IMR-90 (cell line): Measurements from ENCODE around the gene L3MBTL3. TPM values are rescaled to one million over a fixed set of nuclear protein-coding genes. Genes with fewer than 3 reads are reported as not detected.

Experiments used
- ATAC-seq: fragments of 200-7000 bp; cut with Tn5 transposase; 2 replicates; pipeline ENCODE4 v1.9.1; 2020; ENCODE audit warnings: low read depth, mild to moderate bottlenecking, moderate library complexity
- BruUV-seq: library from RNA; stranded (reverse); fragments of 400-500 nt; replicated peaks from 2 replicates; lab custom pipeline; 2021; lab: Mats Ljungman, UMichigan
- CTCF ChIA-PET: fragments of 300-600 bp; formaldehyde crosslinking; extraction: SDS; loops from one replicate; lab custom pipeline; 2021; ENCODE audit warnings: antibody characterized with exemption; lab: Yijun Ruan, JAX
- POLR2A ChIA-PET: fragments of 300-600 bp; sonication (Branson Sonifier 250); formaldehyde crosslinking; loops from one replicate; lab custom pipeline; 2022; ENCODE audit warnings: antibody characterized with exemption; ENCODE audit not compliant: unreplicated experiment; lab: Charles Lee
- DNase-seq: peaks from one replicate; pipeline ENCODE4 v3.0.0; 2013
- H2AFZ ChIP-seq: replicated peaks from 2 replicates; pipeline ENCODE3; 2013; ENCODE audit warnings: low read length, mild to moderate bottlenecking; ENCODE audit not compliant: poor library complexity
- H2AK5ac ChIP-seq: 2 replicates; pipeline ENCODE4 v1.6.1; 2013; ENCODE audit warnings: low read depth, low read length, inconsistent platforms
- H2AK9ac ChIP-seq: replicated peaks from 2 replicates; pipeline ENCODE3; 2013; ENCODE audit warnings: mild to moderate bottlenecking, low read depth, low read length, moderate library complexity; ENCODE audit not compliant: poor library complexity
- H2BK120ac ChIP-seq: 2 replicates; pipeline ENCODE4 v1.6.1; 2013; ENCODE audit warnings: low read depth, low read length, inconsistent platforms
- H2BK15ac ChIP-seq: 3 replicates; pipeline ENCODE4 v1.6.1; 2013; ENCODE audit warnings: low read depth, low read length, inconsistent platforms
- H2BK20ac ChIP-seq: 2 replicates; pipeline ENCODE4 v1.6.1; 2013; ENCODE audit warnings: low read depth, mild to moderate bottlenecking, inconsistent platforms, low read length, moderate library complexity
- H2BK5ac ChIP-seq: 2 replicates; pipeline ENCODE4 v1.6.1; 2013; ENCODE audit warnings: mild to moderate bottlenecking, low read depth, low read length, inconsistent platforms; ENCODE audit not compliant: poor library complexity, severe bottlenecking
- H3K14ac ChIP-seq: replicated peaks from 2 replicates; pipeline ENCODE4 v1.6.1; 2013; ENCODE audit warnings: low read depth, low read length, inconsistent platforms
- H3K18ac ChIP-seq: 2 replicates; pipeline ENCODE4 v1.6.1; 2013; ENCODE audit warnings: low read depth, low read length, control low read depth
- H3K23ac ChIP-seq: 2 replicates; pipeline ENCODE4 v1.6.1; 2013; ENCODE audit warnings: low read depth, low read length, inconsistent platforms
- H3K27ac ChIP-seq: 2 replicates; pipeline ENCODE4 v1.5.1; 2013; ENCODE audit warnings: mild to moderate bottlenecking, control low read depth, low read length; ENCODE audit not compliant: insufficient read depth
- H3K27me3 ChIP-seq: 2 replicates; pipeline ENCODE4 v1.6.1; 2013; ENCODE audit warnings: low read length; ENCODE audit not compliant: control insufficient read depth, insufficient read depth
- H3K36me3 ChIP-seq: 2 replicates; pipeline ENCODE4 v1.6.1; 2013; ENCODE audit warnings: low read length, mixed read lengths; ENCODE audit not compliant: control insufficient read depth, insufficient read depth
- H3K4ac ChIP-seq: 2 replicates; pipeline ENCODE4 v1.6.1; 2013; ENCODE audit warnings: low read depth, low read length, inconsistent platforms
- H3K4me1 ChIP-seq: 2 replicates; pipeline ENCODE4 v1.6.1; 2013; ENCODE audit warnings: low read length, mixed read lengths; ENCODE audit not compliant: control insufficient read depth, insufficient read depth
- H3K4me2 ChIP-seq: 2 replicates; pipeline ENCODE4 v1.6.1; 2013; ENCODE audit warnings: low read depth, mild to moderate bottlenecking, control low read depth, low read length, moderate library complexity
- H3K4me3 ChIP-seq: 2 replicates; pipeline ENCODE4 v1.5.1; 2013; ENCODE audit warnings: low read depth, mild to moderate bottlenecking, control low read depth, low read length, moderate library complexity; ENCODE audit not compliant: insufficient read depth
- H3K56ac ChIP-seq: 2 replicates; pipeline ENCODE4 v1.6.1; 2013; ENCODE audit warnings: low read length, inconsistent platforms; ENCODE audit not compliant: insufficient read depth; ENCODE audit errors: extremely low read depth
- H3K79me1 ChIP-seq, 2 experiments: 2 replicates each; pipeline ENCODE4 v1.6.1; 2013; ENCODE audit warnings: low read length in 2 of 2, inconsistent platforms in 1 of 2, low read depth in 1 of 2
- H3K9ac ChIP-seq: 2 replicates; pipeline ENCODE4 v1.6.1; 2013; ENCODE audit warnings: low read depth, low read length, control low read depth
- H3K9me1 ChIP-seq: 2 replicates; pipeline ENCODE4 v1.6.1; 2013; ENCODE audit warnings: low read length, inconsistent platforms; ENCODE audit not compliant: insufficient read depth
- H3K9me3 ChIP-seq: 2 replicates; pipeline ENCODE4 v1.6.1; 2013; ENCODE audit warnings: low read length; ENCODE audit not compliant: control insufficient read depth, insufficient read depth
- H4K20me1 ChIP-seq: 2 replicates; pipeline ENCODE4 v1.6.1; 2013; ENCODE audit warnings: low read length, inconsistent platforms; ENCODE audit not compliant: insufficient read depth
- H4K5ac ChIP-seq: 2 replicates; pipeline ENCODE4 v1.6.1; 2013; ENCODE audit warnings: mild to moderate bottlenecking, low read depth, low read length, control low read depth
- H4K8ac ChIP-seq, 2 experiments: 2 replicates each; pipeline ENCODE4 v1.6.1; 2013; ENCODE audit warnings: low read depth in 2 of 2, low read length in 2 of 2, control low read depth in 1 of 2, inconsistent platforms in 1 of 2
- H4K91ac ChIP-seq: 2 replicates; pipeline ENCODE4 v1.6.1; 2013; ENCODE audit warnings: low read depth, low read length, inconsistent platforms; ENCODE audit not compliant: insufficient read depth
- CEBPB ChIP-seq: IDR thresholded peaks from 2 replicates; pipeline ENCODE4 v1.6.1; 2012; ENCODE audit warnings: low read depth, low read length, improper control_type of control experiment
- CHD1 ChIP-seq: IDR thresholded peaks from 2 replicates; pipeline ENCODE4 v1.6.1; 2012; ENCODE audit warnings: low read depth, low read length, improper control_type of control experiment
- MAFK ChIP-seq: IDR thresholded peaks from 2 replicates; pipeline ENCODE4 v1.6.1; 2012; ENCODE audit warnings: low read depth, low read length, improper control_type of control experiment
- NFE2L2 ChIP-seq: fragments of 150-350 bp; IDR thresholded peaks from 2 replicates; pipeline ENCODE4 v1.6.1; 2016; ENCODE audit warnings: low read depth, mild to moderate bottlenecking, low read length
- POLR2A ChIP-seq: IDR thresholded peaks from 2 replicates; pipeline ENCODE4 v1.6.1; 2012; ENCODE audit warnings: mild to moderate bottlenecking, low read depth, low read length
- RFX5 ChIP-seq: IDR thresholded peaks from 2 replicates; pipeline ENCODE4 v1.8.0; 2012; ENCODE audit warnings: low read depth, mild to moderate bottlenecking, low read length, moderate library complexity
- WGBS, 2 experiments: methylation state at CpG; one replicate each; pipeline versions ENCODE4 v1.1.5 to v1.1.7; 2013; ENCODE audit warnings: missing lambda C conversion rate in 2 of 2; ENCODE audit not compliant: insufficient read length in 1 of 2; ENCODE audit errors: extremely low coverage in 2 of 2; 5-methylcytosine and 5-hydroxymethylcytosine counted together
- dilution Hi-C: fragments of 300-500 bp; cut with HindIII; formaldehyde crosslinking; loops from one replicate; pipeline ENCODE4 v1.14.3; 2018; ENCODE audit warnings: low sequenced_read_pairs; ENCODE audit not compliant: unreplicated experiment
- in situ Hi-C: fragments of 300-500 bp; cut with MboI; formaldehyde crosslinking; loops from 3 replicates; pipeline ENCODE4 v1.14.3; 2019; ENCODE audit warnings: low sequenced_read_pairs, inconsistent platforms, mixed read lengths
- intact Hi-C: fragments of 100-400 bp; cut with micrococcal nuclease; formaldehyde crosslinking; loops from 2 replicates; pipeline ENCODE4 v1.10.0; 2022
- polyA plus RNA-seq, 3 experiments: library from polyadenylated mRNA; depleted of rRNA; stranded (reverse); fragments of >200 nt; gene quantifications; 2 replicates each; pipeline ENCODE4 v1.2.3, GENCODE V29; 2012; ENCODE audit warnings: low replicate concordance in 1 of 3
- total RNA-seq: library from RNA; depleted of rRNA; stranded (reverse); fragments of >200 nt; gene quantifications from 2 replicates; pipeline ENCODE4 v1.2.3, GENCODE V29; 2012

The L3MBTL3 gene
- total and polyA plus RNA-seq, 2 of the 4 experiments (the other 2 are of a cell fraction) = 7.2 to 10.9 TPM

DNA sequence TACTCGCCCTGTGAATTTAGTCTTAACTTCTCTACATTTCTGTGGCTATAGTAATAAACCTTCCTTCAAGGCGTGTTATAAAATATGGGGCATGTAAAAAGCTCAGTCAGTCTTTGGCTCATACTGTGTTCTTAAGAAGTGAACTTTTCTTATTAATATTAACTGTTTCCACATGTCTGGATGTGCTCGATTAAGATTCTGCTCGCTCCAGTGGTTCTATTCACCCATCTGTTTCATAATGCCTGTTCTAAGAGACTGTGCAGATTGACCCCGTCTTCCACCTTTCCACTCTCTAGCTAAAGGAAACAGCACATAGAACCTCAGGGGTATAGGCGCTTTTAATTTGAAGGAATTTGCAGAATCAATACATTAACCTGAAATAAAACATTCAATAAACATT lies 99.9 kb downstream of the L3MBTL3 start:
- in situ Hi-C loops = no loop called here
- no peak overlapping the region for H2AK5ac ChIP-seq
- H2BK20ac ChIP-seq = no peak overlapping the region
- no peak overlapping the region for H2BK15ac ChIP-seq
- no peak overlapping the region for H3K56ac ChIP-seq
- no peak overlapping the region for H4K8ac ChIP-seq
- H2AK9ac ChIP-seq = no peak overlapping the region
- POLR2A ChIA-PET = no interaction called here
- TF ChIP-seq POLR2A (no peak), CEBPB (no peak), MAFK (no peak), CHD1 (no peak), NFE2L2 (no peak), RFX5 (no peak)
- dilution Hi-C loops = no loop called here
- no CpG with 5 or more reads among the region's 6 CpGs for WGBS, 2 experiments
- ATAC-seq (no peak), DNase-seq (no peak)
- H3K18ac ChIP-seq = no peak overlapping the region
- BruUV-seq = no TSS peak
- H3K27ac ChIP-seq = no peak overlapping the region
- H2BK120ac ChIP-seq = no peak overlapping the region
- H3K14ac ChIP-seq = no peak overlapping the region
- H3K4ac ChIP-seq = no peak overlapping the region
- H4K5ac ChIP-seq = no peak overlapping the region
- H4K20me1 ChIP-seq = no peaks in the 10 kb centered on the region
- H3K4me2 ChIP-seq = no peak overlapping the region
- intact Hi-C loops = no loop called here
- H2BK5ac ChIP-seq = no peak overlapping the region
- no peaks in the 10 kb centered on the region for H3K4me1 ChIP-seq
- H2AFZ ChIP-seq = no peak overlapping the region
- no peak overlapping the region for H4K91ac ChIP-seq
- no peak overlapping the region for H3K9ac ChIP-seq
- CTCF ChIA-PET = interaction anchor here (0.7 kb wide), 1 partner anchor 17 kb away, joined by 3 read pairs; no protein-coding TSS in a partner anchor
- no peak overlapping the region for H3K23ac ChIP-seq
- H3K4me3 ChIP-seq = no peak overlapping the region
- no peaks in the 10 kb centered on the region for H3K27me3 ChIP-seq
- H3K36me3 ChIP-seq = no peaks in the 10 kb centered on the region; the same call in 1 of the 2 replicates
- no peaks in the 10 kb centered on the region for H3K9me3 ChIP-seq
- H3K79me1 ChIP-seq = no peaks in the 10 kb centered on the region; a peak in 1 of 4 replicates
- no peaks in the 10 kb centered on the region; the same call in 1 of the 2 replicates for H3K9me1 ChIP-seq
